ENCODE data around the gene CDK5RAP2.

- TF ChIP-seq CTCF (IDR thresholded peaks at IDR 0.05; ENCODE audit: low read depth, low read length) (no peak), POLR2A (IDR thresholded peaks at IDR 0.05; ENCODE audit: extremely low read depth, insufficient read length) (no peak), MYC (IDR thresholded peaks at IDR 0.05; ENCODE audit: low read depth, low read length) (no peak)
These were observed 21.5 kb downstream of the CDK5RAP2 start for GRCh38 chr9:120558454-120558853.

Data from NB4 (cell line).